Stimulated activated CD8-positive, alpha-beta memory T cell treated with anti-CD3 and anti-CD28 coated beads, Interleukin-15, amount 100 ng/mL, for 24 hours (primary cell): ENCODE results near the gene P4HB.

ENCODE experiments used
- DNase-seq: peaks from one replicate; pipeline ENCODE4 v3.0.0-alpha.2; 2020; ENCODE audit warnings: low read depth

P4HB gene

DNA sequence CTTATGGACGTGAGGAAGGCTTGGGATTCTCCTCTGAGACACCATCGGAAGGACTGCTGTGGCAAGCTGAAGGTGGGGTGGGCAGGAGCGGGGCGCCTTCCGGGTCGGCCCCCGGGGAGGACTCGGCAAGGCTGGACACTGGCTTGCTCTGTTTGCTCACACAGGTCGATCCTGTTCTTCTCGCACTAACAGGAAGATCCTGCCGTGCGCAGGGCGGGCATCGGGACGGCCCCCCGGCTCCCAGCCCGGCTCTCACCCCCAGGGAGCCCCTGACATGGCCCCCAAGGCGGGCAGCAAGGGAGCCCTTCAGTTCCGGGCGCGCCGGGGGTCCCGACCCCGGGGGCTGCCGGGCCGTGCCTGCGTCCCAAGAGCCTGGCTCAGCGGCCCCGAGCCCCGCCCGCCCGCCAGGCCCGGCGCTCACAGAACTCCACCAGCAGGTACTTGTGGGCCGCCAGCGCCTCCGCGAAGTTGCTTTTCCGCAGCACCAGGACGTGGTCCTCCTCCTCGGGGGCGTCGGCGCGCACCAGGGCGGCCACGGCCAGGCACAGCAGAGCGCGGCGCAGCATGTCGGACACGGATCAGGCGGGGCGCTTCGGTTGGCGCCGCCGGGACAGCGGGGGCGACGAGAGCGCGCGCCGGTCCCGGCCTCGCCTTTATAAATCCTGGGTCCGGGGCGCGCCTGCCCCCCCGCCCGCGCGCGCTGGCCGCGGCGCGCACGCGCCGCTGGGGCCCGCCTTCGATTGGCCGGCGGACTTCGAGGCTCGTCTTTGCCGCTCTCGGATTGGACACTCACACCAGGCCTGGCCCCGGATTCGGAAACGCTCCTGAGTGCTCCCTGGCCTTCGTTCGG, at the start of gene P4HB:
Gene P4HB (minus strand): TSS at position 630 of the 850 bp plus-strand sequence. CDS start 64 bp downstream, at position 566.
- peak; percentile 88 for DNase-seq

DNA sequence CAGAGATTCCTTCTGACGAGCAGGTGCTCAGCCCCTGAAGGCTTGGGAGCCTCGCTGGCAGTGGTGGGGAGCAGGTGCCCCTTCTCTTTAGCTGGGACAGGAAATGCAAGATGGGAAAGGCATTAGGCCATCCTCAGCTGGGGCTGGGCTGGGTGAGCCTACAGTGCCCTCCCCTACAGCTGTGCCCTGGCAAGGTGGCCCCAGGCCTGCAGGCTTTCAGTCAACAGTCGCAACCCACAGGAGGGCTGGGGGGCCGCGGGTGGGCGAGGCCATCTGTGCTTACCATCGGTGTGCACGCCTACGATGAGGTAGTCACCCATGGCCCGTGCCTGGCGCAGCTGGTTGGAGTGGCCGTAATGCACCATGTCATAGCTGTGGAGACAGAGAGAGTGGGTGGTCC, 48.9 kb upstream of the P4HB start:
- no peak for DNase-seq

DNA sequence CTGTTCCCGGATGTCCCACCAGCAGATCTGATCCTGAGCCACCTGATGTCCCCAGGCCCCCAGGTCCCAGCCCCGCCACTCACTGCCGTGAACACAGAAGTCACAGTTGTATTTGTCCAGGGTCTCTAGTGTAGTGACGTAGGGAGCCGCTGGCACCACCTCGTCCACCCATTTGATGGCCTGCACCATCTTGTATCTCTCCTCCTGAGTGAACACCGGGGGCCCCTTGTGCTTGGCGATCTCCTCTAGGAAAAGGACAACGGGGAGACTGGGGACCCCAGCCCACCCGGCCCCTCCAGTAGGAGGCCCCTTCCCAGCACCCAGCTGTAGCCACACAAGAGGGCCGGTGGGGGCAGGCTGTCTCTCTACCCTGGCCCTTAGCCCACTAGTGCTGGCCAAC, 48.5 kb upstream of the P4HB start:
- DNase-seq, result no peak

DNA sequence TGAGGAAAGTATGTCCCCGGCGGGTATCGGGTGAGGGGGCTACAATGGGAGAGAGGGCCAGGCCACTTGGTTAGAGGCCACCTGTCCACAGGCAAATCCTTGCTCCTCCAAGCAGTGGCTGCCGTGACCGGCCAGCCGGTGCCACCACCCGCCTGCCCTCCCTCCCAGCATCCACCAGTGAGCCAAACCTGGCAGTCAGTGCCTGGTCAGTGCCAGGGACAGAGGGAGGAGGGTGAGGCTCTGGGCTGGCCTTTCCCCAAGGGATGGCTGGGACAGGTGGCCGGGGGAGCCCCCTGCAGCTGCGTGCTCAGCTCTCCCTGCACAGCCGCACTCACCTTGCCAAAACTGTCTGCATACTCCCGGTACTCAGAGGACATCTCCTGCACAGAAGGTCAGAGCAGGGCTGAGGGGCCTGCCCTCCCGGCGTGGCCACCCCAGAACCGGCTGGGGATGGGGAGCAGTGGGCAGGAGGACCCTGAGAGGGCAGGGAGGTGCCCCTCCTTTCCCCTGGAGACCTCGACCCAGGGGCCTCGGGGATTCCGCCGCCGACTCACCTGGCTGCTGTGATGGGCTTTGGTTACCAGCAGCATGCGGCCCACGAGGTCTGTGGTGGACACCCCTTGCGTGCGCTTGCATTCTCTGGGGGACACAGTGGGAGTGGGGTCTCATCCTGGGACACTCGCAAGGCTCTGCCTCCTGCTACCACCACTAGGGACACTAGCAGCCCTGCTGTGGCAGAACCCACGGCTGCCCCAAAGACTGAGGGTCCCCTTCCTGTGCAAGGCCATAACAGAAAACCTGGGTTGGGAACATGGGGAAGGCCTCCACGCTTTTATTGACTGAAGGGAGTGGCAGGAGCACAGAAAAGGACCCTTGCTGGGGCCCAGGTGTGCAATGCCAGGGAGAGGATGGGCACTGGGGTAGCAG, 47.1 kb upstream of the P4HB start:
- DNase-seq, result no peak

DNA sequence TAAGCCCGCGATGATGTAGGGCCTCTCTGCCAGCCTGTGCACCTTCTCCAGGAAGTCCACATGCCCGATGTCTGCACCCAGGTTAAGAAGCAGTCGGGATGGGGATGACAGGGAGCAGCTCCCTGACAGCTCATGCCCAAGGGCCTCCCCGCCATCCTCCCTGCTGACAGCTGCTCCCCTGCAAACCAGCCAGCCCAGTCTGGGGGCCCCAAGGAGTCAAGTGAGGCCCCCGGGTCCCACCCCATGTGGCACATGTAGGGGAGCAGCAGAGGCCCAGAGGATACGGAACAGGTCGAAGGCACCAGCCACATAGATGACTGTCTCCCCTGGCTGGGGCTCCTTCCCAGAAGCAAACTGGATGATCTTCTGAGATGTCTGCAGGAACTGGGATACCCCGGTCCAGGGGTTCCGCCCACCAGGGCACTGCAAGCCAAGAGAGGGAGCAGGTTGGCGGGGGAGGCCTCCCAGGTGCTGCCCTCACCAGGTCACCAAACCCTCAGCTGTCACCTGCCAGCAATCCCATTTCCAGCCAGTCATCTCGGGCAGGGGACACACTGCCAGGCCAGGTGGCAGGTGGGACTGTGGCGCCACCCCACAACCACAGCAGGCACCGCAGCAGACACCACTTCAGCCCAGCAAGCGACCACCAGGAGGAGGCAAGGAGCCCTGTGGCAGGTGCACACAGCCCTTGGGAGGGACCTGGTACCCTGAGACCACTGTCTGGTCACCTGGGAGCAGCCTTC, 46.3 kb upstream of the P4HB start:
- no peak for DNase-seq

DNA sequence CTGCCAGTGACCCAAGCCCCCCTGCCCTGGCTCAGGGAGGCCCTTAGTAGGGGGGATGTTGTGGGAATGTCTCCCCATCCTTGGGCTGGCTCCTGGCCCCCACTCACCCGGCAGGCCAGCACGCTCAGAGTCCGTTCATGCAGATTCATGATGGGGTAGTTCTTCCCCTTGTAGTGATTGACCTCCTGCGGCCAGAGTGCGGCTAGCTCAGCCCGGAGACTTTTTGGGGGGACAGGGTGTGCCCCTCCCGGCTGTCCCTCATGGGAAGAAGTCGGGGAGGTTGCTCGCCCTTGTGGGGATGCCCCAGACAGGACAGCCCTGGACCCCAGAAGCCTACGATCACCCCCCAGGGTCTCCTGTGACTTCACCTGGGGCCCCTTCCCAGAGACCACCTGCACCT, 45.7 kb upstream of the P4HB start:
- DNase-seq, result no peak

DNA sequence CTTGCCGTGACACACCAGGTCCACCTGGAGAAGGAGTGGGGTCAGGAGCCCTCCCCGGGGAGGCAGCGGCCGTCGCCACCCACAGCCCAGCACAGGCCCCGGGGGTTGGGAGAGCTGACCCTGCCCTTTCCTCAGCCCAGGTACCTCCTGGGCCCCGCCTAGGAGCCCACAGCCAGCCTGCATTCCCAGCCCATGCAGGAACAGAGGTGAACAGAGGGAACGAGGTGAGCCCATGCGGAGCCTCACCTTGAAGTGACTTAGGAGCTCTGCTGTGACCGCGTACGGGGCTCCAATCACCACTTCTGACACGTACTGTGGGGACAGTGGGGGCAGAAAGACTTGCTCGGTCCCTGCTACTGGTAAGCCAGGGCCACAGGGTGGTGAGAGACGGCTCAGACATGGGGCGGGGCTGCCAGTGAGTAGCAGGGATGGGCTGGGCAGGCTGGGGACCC, 45.1 kb upstream of the P4HB start:
- no peak for DNase-seq

DNA sequence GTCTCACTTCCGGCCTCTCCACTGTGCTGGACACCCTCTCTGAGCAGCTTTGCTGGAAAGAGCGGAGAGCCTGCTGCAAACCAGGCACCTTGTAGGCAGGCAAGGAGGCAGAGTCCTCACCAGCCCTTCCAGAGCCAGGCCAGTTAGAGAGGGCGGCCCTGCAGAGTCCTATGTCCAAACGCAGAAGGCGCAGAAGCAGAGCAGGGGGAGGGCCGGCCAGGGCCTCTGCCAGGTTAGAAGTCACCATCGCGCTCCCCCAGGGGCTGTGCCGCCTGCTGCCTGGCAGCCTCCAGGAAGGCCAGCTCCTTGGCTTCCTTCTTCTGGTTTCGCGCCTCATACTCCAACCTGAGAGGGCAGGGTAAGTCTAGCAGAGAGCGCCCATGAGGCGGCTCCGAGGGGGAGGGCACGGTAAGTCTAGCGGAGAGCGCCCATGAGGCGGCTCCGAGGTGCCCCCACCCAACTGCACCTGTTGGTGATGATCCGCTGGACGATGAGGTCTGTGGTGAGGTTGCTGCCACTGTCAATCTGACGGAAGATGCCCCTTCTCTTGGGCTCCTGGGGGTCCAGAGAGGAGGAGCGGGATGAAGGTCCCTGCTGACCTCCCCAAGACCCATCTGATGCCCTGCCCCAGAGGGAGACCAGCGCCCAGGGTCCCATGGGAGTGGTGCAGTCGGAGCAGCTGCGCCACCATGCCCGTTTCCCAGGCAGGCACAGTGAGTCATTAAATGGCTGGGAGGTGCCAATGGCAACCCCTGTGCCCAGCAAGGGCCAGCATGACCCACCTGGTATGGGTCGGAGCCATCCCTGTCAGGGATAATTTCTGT, 44.5 kb upstream of the P4HB start:
- DNase-seq, result no peak

DNA sequence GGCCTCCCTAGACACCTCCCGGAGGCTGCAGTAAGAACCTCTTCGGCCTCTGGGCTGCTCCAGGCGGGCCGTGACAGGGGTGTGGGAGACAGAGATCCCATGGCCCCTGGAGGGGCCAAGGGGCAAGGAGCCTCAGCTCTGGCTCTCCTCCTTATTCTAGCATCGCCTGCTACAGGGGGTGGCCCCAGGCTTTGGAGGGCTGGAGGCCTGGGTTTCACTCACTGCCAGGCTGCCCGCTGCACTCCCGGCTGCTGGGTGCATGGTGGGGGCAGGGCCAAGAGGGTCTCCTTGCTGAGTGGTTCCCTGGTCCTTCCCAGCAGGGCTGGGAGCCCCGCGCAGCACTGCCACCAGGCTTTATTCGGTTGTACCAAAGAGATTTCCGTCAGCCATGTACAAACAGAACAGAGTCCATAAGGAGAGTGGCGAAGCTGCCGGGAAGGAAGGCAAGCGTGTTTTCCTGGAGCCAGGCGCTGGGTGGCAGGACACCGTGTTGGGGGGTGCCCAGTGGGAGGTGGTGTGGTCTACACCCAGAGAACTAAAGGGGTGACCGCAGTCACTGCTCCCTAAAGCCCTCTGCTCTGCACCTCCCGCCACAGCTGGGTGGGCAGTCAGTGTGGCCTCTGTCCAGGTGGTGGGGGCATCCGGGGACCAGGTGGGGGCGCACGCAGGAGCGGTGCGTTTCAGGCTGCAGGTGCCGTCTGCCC, 43.7 kb upstream of the P4HB start:
- no peak for DNase-seq

DNA sequence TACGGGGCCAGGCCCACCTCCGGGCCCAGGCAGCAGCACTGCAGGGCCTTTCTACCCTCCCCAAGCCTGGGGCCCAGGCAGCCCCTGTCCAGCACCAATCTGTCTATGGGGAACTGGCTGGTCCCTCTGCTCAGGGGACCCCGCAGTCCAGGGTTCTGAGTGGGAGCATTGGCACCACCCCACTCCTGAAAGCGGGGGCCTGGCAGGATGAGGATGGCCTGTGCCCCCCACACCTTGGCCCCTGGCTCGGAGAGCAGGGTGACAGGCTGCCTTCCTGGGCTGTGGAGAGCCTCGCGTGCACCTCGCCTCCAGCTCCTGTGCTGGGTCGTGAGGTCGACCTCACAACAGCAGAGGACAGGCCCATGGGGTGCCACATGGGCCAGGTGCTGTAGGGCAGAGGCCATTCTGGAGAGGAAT, 43.1 kb upstream of the P4HB start:
- no peak for DNase-seq

DNA sequence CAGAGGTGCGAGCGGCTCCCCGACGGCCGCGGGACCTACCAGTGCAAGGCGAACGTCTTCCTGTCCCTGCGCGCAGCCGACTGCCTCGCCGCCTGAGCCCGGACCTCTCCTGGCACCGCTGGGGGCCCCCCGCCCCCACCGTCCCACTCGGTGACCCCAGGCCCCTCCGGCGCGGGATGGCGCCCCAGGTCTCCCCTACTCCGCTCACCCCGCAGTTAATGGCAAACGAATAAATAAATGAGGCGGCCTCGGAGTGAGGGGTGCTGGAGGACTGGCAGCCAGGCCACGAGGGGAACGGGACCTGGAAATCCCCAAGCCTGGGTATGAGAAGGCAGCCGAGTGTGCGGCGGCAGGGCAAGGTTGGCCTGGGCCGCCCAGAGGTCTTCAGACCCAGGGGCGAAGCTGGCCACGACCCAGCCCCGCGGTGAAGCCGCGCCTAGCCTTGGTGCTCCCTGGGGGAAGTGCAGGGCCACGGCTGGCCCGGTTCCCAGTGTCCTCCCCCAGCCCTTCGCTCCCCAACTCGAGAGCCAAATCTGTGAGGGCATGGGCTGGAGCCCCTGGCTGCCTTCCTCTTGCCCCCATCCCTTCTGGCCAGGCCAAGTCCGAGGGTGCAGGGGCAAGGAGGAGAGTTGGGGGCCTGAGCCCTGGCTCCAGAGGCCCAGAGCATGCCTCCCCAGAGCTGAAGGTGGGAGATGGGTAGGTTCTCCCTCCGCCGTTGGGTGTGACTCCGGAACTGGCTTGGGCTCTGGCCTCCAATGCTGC, 42.5 kb upstream of the P4HB start:
- no peak for DNase-seq

DNA sequence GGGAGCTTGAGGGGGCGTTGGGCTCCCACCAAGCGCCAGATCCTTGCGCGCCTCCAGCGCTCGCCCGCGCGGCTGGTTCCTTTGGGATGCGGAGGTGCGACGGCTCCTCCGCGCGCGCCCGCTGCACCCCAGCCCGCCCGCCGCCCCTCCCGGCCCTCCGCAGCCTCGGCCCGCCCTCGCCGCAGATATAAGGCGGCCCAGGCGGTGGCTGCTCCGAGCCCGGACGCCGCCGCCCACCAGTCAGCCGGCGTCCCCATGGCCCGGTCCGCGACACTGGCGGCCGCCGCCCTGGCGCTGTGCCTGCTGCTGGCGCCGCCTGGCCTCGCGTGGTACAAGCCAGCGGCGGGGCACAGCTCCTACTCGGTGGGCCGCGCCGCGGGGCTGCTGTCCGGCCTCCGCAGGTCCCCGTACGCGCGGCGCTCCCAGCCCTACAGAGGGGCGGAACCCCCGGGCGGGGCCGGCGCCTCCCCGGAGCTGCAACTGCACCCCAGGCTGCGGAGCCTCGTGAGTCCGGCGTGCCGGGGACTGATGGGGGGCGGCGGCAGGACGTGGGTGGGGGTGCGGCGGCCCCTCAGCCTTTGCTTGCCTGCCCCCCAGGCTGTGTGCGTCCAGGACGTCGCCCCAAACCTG, 41.8 kb upstream of the P4HB start, which contains the start of gene NPB:
Gene NPB (plus strand): TSS at position 216 of the 630 bp plus-strand sequence. CDS start 40 bp downstream, at position 256.
- no peak for DNase-seq

DNA sequence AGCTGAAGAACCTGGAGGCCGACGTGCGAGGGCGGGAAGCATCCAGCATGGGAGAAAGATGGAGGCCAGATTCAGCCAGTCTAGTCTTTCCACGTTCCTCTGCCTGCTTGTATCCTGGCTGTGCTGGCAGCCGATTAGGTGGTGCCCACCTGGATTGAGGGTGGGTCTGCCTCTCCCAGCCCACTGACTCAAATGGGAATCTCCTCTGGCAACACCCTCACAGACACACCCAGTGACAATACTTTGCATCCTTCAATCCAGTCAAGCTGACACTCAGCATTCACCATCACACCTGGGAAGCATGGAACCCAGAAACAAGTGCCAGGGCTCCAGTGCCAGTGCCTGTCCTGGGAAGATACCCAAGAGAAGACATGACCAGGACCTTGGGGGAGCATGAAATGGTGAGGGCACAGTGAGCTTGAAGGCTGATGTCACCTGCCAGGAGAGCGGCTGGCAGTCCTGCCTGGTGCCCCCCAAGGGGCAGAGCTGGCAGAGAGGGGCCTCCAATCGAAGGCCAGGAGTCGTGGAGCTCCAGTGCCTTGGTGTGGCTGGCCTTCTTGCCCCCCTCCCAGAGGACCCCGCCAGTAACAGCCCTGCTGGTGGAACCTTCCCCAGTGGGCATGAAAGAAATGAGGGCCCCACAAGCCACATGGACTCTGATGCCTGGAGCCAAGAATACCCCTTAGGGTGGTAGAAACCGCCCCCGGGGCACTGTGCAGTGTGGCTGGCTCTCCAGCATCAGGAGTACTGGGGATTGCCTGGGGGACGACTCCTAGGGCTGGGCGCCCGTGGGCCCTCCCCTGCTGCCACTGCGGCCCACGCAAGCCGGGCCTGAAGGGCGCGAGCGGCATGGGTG, 41.1 kb upstream of the P4HB start:
- DNase-seq, result no peak

DNA sequence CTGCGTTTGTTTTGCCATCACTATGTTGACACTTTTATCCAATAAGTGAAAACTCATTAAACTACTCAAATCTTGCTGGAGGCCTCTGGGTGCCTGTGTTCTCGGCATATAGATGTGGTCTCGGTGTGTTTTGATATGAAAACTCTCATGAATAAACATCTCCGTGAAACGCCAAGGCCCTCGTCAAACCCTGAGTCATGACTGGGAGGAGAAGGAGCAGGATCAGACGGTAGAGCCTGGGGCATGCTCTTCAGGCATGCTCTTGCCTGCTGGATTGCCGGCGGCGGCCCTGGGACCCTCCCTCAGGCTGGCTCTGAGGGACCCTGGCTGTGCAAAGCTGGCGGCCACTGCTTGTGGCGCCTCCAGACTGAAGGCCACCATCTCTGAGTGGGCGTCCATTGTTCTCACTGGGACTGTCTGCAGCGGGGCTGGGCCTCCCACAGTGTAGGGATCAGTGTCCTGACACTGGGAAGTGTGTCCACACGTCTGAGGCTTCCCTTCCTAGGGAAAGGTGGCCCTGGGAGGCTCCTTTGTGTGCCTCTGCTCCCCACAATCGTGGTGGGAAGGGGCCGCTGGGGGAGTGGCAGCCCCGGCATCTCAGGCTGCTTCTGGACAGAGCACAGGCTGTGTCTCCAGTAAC, 40.0 kb upstream of the P4HB start:
- no peak for DNase-seq

DNA sequence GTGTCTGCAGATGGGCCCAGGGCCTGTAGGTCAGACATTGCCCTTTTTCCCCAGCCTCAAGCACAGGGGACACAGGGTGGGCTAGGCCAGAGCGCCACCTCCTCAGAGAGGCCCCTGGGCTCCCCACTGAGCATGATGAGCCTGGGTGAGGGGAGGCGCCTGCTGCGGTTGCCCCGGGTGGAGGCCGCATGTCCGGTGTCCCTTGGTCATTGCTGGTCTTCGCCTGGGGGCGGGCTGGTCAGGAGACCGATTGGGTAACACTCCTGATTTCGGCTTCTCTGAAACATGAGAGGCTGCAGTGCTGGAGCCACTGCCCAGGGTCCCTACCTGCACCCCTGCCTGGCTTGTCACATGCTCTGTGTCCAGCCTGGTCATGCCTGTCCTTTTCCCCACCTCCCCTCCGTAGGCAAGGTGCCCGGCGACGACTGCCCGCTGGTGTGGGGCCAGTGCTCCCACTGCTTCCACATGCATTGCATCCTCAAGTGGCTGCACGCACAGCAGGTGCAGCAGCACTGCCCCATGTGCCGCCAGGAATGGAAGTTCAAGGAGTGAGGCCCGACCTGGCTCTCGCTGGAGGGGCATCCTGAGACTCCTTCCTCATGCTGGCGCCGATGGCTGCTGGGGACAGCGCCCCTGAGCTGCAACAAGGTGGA, 39.3 kb upstream of the P4HB start:
- no peak for DNase-seq

DNA sequence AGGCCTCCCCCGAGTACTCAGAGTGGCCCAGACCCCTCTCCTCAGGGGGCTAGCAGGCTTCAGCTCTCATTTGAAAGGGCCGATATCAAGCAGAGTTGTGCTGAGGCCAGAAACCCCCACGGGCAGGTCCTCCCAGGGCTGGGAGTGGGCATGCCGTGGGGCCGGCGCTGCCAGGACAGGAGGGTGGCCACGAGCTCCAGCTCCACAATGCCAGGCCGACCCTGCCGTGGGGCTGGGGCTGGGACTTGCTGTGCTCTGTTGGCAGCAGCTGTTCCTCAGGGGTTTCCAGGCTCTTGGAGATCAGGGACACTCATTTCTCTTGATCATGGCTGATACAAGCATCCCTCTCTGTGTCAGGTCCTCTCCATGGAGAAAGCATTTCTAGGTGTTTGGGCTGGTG, 38.5 kb upstream of the P4HB start:
- DNase-seq, result no peak
